Activated naive CD8-positive, alpha-beta T cell treated with anti-CD3 and anti-CD28 coated beads, Interleukin-2, amount 10 ng/mL, durations not matched to agents 7 days and 5 days (primary cell): Measurements from ENCODE around the gene FBXO10. TPM values are rescaled to one million over a fixed set of nuclear protein-coding genes. Genes with fewer than 3 reads are reported as not detected.

Experiments used
- ATAC-seq: fragments of 150-1000 bp; cut with Tn5 transposase; one replicate; pipeline ENCODE4 v1.10.0; 2021; ENCODE audit warnings: low read depth, moderate library complexity
- POLR2A ChIA-PET: fragments of 350-600 bp; sonication (Branson Sonifier 250); formaldehyde crosslinking; loops from one replicate; lab custom pipeline; 2021; ENCODE audit warnings: antibody characterized with exemption; lab: Charles Lee
- DNase-seq: peaks from one replicate; pipeline ENCODE4 v3.0.0; 2021
- H3K27ac Mint-ChIP-seq: one replicate; pipeline ENCODE4 v1.8.0; 2022; ENCODE audit warnings: mild to moderate bottlenecking, mixed read lengths
- H3K27me3 Mint-ChIP-seq: one replicate; pipeline ENCODE4 v1.8.0; 2022; ENCODE audit warnings: mild to moderate bottlenecking, moderate library complexity, mixed read lengths
- H3K36me3 Mint-ChIP-seq: one replicate; pipeline ENCODE4 v1.8.0; 2021; ENCODE audit warnings: mild to moderate bottlenecking, mixed read lengths
- H3K4me1 Mint-ChIP-seq: one replicate; pipeline ENCODE4 v1.8.0; 2021; ENCODE audit warnings: mixed read lengths
- H3K4me3 Mint-ChIP-seq: one replicate; pipeline ENCODE4 v1.8.0; 2022; ENCODE audit warnings: mild to moderate bottlenecking, moderate library complexity, mixed read lengths
- H3K9me3 Mint-ChIP-seq: one replicate; pipeline ENCODE4 v1.8.0; 2021; ENCODE audit warnings: mixed read lengths
- total RNA-seq, 2 experiments: library from RNA; stranded (reverse); gene quantifications; one replicate each; pipeline ENCODE4 v1.2.3, GENCODE V29; 2021

Gene FBXO10
- total RNA-seq = 1 to 10 TPM; 1.5 to 1.6 TPM

- peak; percentile 74 for DNase-seq
- H3K9me3 Mint-ChIP-seq = no peaks in the 10 kb centered on the region
- peaks cover 8% of the 10 kb centered on the region for H3K4me1 Mint-ChIP-seq
- H3K4me3 Mint-ChIP-seq = peak within 1 kb of the TSS; percentile 89
- no peaks in the 10 kb centered on the region for H3K36me3 Mint-ChIP-seq
- peak; percentile 84 for ATAC-seq
- POLR2A ChIA-PET = interaction anchor here (1.2 to 3.5 kb wide), 3 partner anchors 16 to 457 kb away, joined by 3 to 17 read pairs (median 7); partner anchors contain the start of gene TOMM5
- no peaks in the 10 kb centered on the region for H3K27me3 Mint-ChIP-seq
- peak within 1 kb of the TSS; percentile 77 for H3K27ac Mint-ChIP-seq
These were observed at the start of gene FBXO10 for GRCh38 chr9:37575921-37576721. FBXO10 (minus strand) TSS chr9:37576380; CDS start chr9:37541768, 34,612 bp downstream.

- ATAC-seq (no peak), DNase-seq (no peak)
- Mint-ChIP-seq H3K27me3 (peaks cover 11% of the 10 kb centered on the region), H3K4me1 (no peaks in the 10 kb centered on the region), H3K27ac (no peak overlapping the region), H3K9me3 (no peaks in the 10 kb centered on the region), H3K4me3 (no peak overlapping the region), H3K36me3 (no peaks in the 10 kb centered on the region)
- POLR2A ChIA-PET = interaction anchor here (0.6 to 0.7 kb wide), 2 partner anchors 31 to 248 kb away, joined by 3 to 4 read pairs; no protein-coding TSS in a partner anchor
These were observed 49.6 kb upstream of the FBXO10 start for GRCh38 chr9:37625758-37626147.

GRCh38 chr9:37625036-37625757 lies 49.0 kb upstream of the FBXO10 start:
- ATAC-seq = no peak
- H3K27me3 Mint-ChIP-seq = peaks cover 11% of the 10 kb centered on the region
- POLR2A ChIA-PET = interaction anchor here (0.6 kb wide), 1 partner anchor 247 kb away, joined by 4 read pairs; no protein-coding TSS in a partner anchor
- no peak overlapping the region for H3K4me3 Mint-ChIP-seq
- no peaks in the 10 kb centered on the region for H3K9me3 Mint-ChIP-seq
- no peak overlapping the region for H3K27ac Mint-ChIP-seq
- DNase-seq = no peak
- H3K4me1 Mint-ChIP-seq = no peaks in the 10 kb centered on the region
- no peaks in the 10 kb centered on the region for H3K36me3 Mint-ChIP-seq

GRCh38 chr9:37624073-37624472 lies 47.9 kb upstream of the FBXO10 start:
- H3K27ac Mint-ChIP-seq = no peak overlapping the region

GRCh38 chr9:37623267-37623666 lies 47.1 kb upstream of the FBXO10 start:
- no peak for ATAC-seq
- H3K4me3 Mint-ChIP-seq = no peak overlapping the region
- POLR2A ChIA-PET = no interaction called here
- H3K27ac Mint-ChIP-seq = no peak overlapping the region
- DNase-seq = no peak
- H3K27me3 Mint-ChIP-seq = peaks cover 10% of the 10 kb centered on the region
- no peaks in the 10 kb centered on the region for H3K4me1 Mint-ChIP-seq
- no peaks in the 10 kb centered on the region for H3K9me3 Mint-ChIP-seq
- no peaks in the 10 kb centered on the region for H3K36me3 Mint-ChIP-seq

More at GRCh38 chr9:37624073-37624472, 47.9 kb upstream of the FBXO10 start:
- no peak for DNase-seq
- Mint-ChIP-seq H3K4me1 (no peaks in the 10 kb centered on the region), H3K27me3 (peaks cover 11% of the 10 kb centered on the region), H3K36me3 (no peaks in the 10 kb centered on the region), H3K9me3 (no peaks in the 10 kb centered on the region), H3K4me3 (no peak overlapping the region)
- POLR2A ChIA-PET = no interaction called here
- no peak for ATAC-seq

GRCh38 chr9:37622462-37622861 lies 46.3 kb upstream of the FBXO10 start:
- no peak for ATAC-seq
- no peak overlapping the region for H3K27ac Mint-ChIP-seq
- no peak for DNase-seq
- H3K27me3 Mint-ChIP-seq = peaks cover 11% of the 10 kb centered on the region
- H3K36me3 Mint-ChIP-seq = no peaks in the 10 kb centered on the region
- no peak overlapping the region for H3K4me3 Mint-ChIP-seq
- H3K4me1 Mint-ChIP-seq = no peaks in the 10 kb centered on the region
- H3K9me3 Mint-ChIP-seq = no peaks in the 10 kb centered on the region
- POLR2A ChIA-PET = no interaction called here

- Mint-ChIP-seq H3K27me3 (peaks cover 11% of the 10 kb centered on the region), H3K27ac (no peak overlapping the region), H3K4me1 (no peaks in the 10 kb centered on the region), H3K36me3 (no peaks in the 10 kb centered on the region), H3K9me3 (no peaks in the 10 kb centered on the region), H3K4me3 (no peak overlapping the region)
- POLR2A ChIA-PET = no interaction called here
- DNase-seq = no peak
- ATAC-seq = no peak
These were observed 45.3 kb upstream of the FBXO10 start for GRCh38 chr9:37621273-37622121.

GRCh38 chr9:37620396-37620795 lies 44.2 kb upstream of the FBXO10 start:
- Mint-ChIP-seq H3K27me3 (peaks cover 11% of the 10 kb centered on the region), H3K4me1 (no peaks in the 10 kb centered on the region), H3K27ac (no peak overlapping the region), H3K9me3 (no peaks in the 10 kb centered on the region), H3K4me3 (no peak overlapping the region), H3K36me3 (no peaks in the 10 kb centered on the region)
- DNase-seq (no peak), ATAC-seq (no peak)
- POLR2A ChIA-PET = no interaction called here

GRCh38 chr9:37619806-37620205 lies 43.6 kb upstream of the FBXO10 start:
- ATAC-seq = no peak
- Mint-ChIP-seq H3K4me3 (no peak overlapping the region), H3K36me3 (no peaks in the 10 kb centered on the region), H3K27ac (no peak overlapping the region), H3K4me1 (no peaks in the 10 kb centered on the region), H3K9me3 (no peaks in the 10 kb centered on the region), H3K27me3 (peaks cover 11% of the 10 kb centered on the region)
- POLR2A ChIA-PET = no interaction called here
- DNase-seq = no peak

- H3K9me3 Mint-ChIP-seq = no peaks in the 10 kb centered on the region
- DNase-seq (no peak), ATAC-seq (no peak)
- peaks cover 9% of the 10 kb centered on the region for H3K27me3 Mint-ChIP-seq
- POLR2A ChIA-PET = no interaction called here
- H3K27ac Mint-ChIP-seq = no peak overlapping the region
- no peaks in the 10 kb centered on the region for H3K36me3 Mint-ChIP-seq
- H3K4me3 Mint-ChIP-seq = no peak overlapping the region
- H3K4me1 Mint-ChIP-seq = no peaks in the 10 kb centered on the region
These were observed 42.6 kb upstream of the FBXO10 start for GRCh38 chr9:37618817-37619216.

- Mint-ChIP-seq H3K4me3 (no peak overlapping the region), H3K27me3 (peaks cover 4% of the 10 kb centered on the region), H3K36me3 (no peaks in the 10 kb centered on the region), H3K27ac (no peak overlapping the region), H3K4me1 (no peaks in the 10 kb centered on the region), H3K9me3 (no peaks in the 10 kb centered on the region)
- DNase-seq = no peak
- POLR2A ChIA-PET = no interaction called here
- no peak for ATAC-seq
These were observed 41.7 kb upstream of the FBXO10 start for GRCh38 chr9:37617832-37618231.

- DNase-seq (no peak), ATAC-seq (no peak)
- Mint-ChIP-seq H3K27ac (no peak overlapping the region), H3K27me3 (peaks cover 8% of the 10 kb centered on the region), H3K4me1 (no peaks in the 10 kb centered on the region), H3K36me3 (no peaks in the 10 kb centered on the region), H3K9me3 (no peaks in the 10 kb centered on the region), H3K4me3 (no peak overlapping the region)
- POLR2A ChIA-PET = no interaction called here
These were observed 41.0 kb upstream of the FBXO10 start for GRCh38 chr9:37617161-37617560.

- no peak overlapping the region for H3K27ac Mint-ChIP-seq
These were observed 35.8 kb upstream of the FBXO10 start for GRCh38 chr9:37611961-37612360.

More at GRCh38 chr9:37611961-37612360, 35.8 kb upstream of the FBXO10 start:
- Mint-ChIP-seq H3K9me3 (no peaks in the 10 kb centered on the region), H3K4me1 (no peaks in the 10 kb centered on the region), H3K27me3 (peaks cover 17% of the 10 kb centered on the region), H3K36me3 (no peaks in the 10 kb centered on the region), H3K4me3 (no peak overlapping the region)
- POLR2A ChIA-PET = no interaction called here
- ATAC-seq = no peak
- DNase-seq = no peak
